HepG2 (cell line): Measurements from ENCODE around the gene TRPM5. TPM values are rescaled to one million over a fixed set of nuclear protein-coding genes. Genes with fewer than 3 reads are reported as not detected.

ENCODE experiments used
- CEBPG ChIP-seq: IDR thresholded peaks from 2 replicates; pipeline ENCODE4 v1.6.1; 2016
- FOXA3 ChIP-seq: IDR thresholded peaks from 2 replicates; pipeline ENCODE4 v1.6.1; 2016; ENCODE audit warnings: missing genetic modification reagents, missing compliant biosample characterization
- IRX3 ChIP-seq: sonication (generic); formaldehyde crosslinking; IDR thresholded peaks from 2 replicates; pipeline ENCODE4 v1.8.1; 2023; ENCODE audit warnings: mild to moderate bottlenecking, low read depth, missing genetic modification reagents, borderline replicate concordance
- KLF9 ChIP-seq: IDR thresholded peaks from 2 replicates; pipeline ENCODE4 v1.6.1; 2016; ENCODE audit warnings: low read depth
- MAFK ChIP-seq, 2 experiments: IDR thresholded peaks in 1 of 2; conservative IDR thresholded peaks in 1 of 2; 2 replicates each; pipeline ENCODE4 v1.6.1; 2011; ENCODE audit warnings: improper control_type of control experiment in 2 of 2, low read length in 2 of 2
- NBN ChIP-seq: fragments of 450-650 bp; conservative IDR thresholded peaks from 2 replicates; pipeline ENCODE4 v1.6.1; 2017
- NR2C2 ChIP-seq: sonication (generic); formaldehyde crosslinking; IDR thresholded peaks from 2 replicates; pipeline ENCODE4 v1.4.0; 2020; ENCODE audit warnings: missing genetic modification reagents, mild to moderate bottlenecking, moderate library complexity, borderline replicate concordance
- NR2F6 ChIP-seq, 2 experiments: IDR thresholded peaks; 2 replicates each; pipeline ENCODE4 v1.6.1; 2016; ENCODE audit warnings: antibody characterized with exemption in 1 of 2, mild to moderate bottlenecking in 1 of 2
- POLR2G ChIP-seq: fragments of 200-400 bp; formaldehyde crosslinking; IDR thresholded peaks from 2 replicates; pipeline ENCODE4 v1.6.1; 2018; ENCODE audit warnings: mild to moderate bottlenecking, low read depth, low read length, moderate library complexity
- RCOR2 ChIP-seq: IDR thresholded peaks from 2 replicates; pipeline ENCODE4 v1.6.1; 2016; ENCODE audit warnings: missing biosample characterization, missing genetic modification reagents
- SMARCC2 ChIP-seq: fragments of 450-650 bp; IDR thresholded peaks from 2 replicates; pipeline ENCODE4 v1.6.1; 2017; ENCODE audit warnings: antibody characterized with exemption, mild to moderate bottlenecking
- TAF15 ChIP-seq: fragments of 200-400 bp; formaldehyde crosslinking; IDR thresholded peaks from one replicate; pipeline ENCODE4 v1.6.1; 2018; ENCODE audit warnings: mild to moderate bottlenecking, low read depth, low read length; ENCODE audit not compliant: poor library complexity, severe bottlenecking
- ZBTB3 ChIP-seq: sonication (generic); formaldehyde crosslinking; IDR thresholded peaks from 2 replicates; pipeline ENCODE4 v1.4.0; 2020; ENCODE audit warnings: low read depth, mild to moderate bottlenecking, moderate library complexity, missing genetic modification reagents, borderline replicate concordance
- ZEB1 ChIP-seq: IDR thresholded peaks from 2 replicates; pipeline ENCODE4 v1.6.1; 2012; ENCODE audit warnings: mild to moderate bottlenecking, low read depth, inconsistent platforms; ENCODE audit not compliant: insufficient replicate concordance
- ZNF296 ChIP-seq: sonication (generic); formaldehyde crosslinking; conservative IDR thresholded peaks from 2 replicates; pipeline ENCODE4 v1.5.0; 2020; ENCODE audit warnings: mild to moderate bottlenecking, missing genetic modification reagents
- ZNF430 ChIP-seq: sonication (generic); formaldehyde crosslinking; IDR thresholded peaks from 2 replicates; pipeline ENCODE4 v1.9.0; 2021; ENCODE audit warnings: mild to moderate bottlenecking, missing genetic modification reagents
- ZNF776 ChIP-seq: sonication (generic); formaldehyde crosslinking; IDR thresholded peaks from 2 replicates; pipeline ENCODE4 v1.4.0; 2020; ENCODE audit warnings: mild to moderate bottlenecking, missing genetic modification reagents
- ZNF841 ChIP-seq: sonication (generic); formaldehyde crosslinking; IDR thresholded peaks from 2 replicates; pipeline ENCODE4 v1.8.1; 2023; ENCODE audit warnings: missing genetic modification reagents, borderline replicate concordance
- polyA plus RNA-seq, 8 experiments: library from polyadenylated mRNA; depleted of rRNA in 3 of 8; stranded (reverse) in 7 of 8; unstranded in 1 of 8; fragments of >200 nt; fragmentation: Illumina TruSeq in 4 of 8; extraction: Trizol in 4 of 8; gene quantifications; 2 replicates each; pipeline versions ENCODE4 v1.2.1 to v1.2.3, GENCODE V29; 2011 to 2016; ENCODE audit warnings: low read depth in 4 of 8, missing spikeins in 1 of 8, mixed read lengths in 1 of 8; ENCODE audit not compliant: insufficient read depth in 1 of 8
- total RNA-seq, 5 experiments: library from RNA; depleted of rRNA; stranded (reverse); fragments of >200 nt; fragmentation: Illumina TruSeq; extraction: Trizol; gene quantifications; 2 replicates each; pipeline ENCODE4 v1.2.3, GENCODE V29; 2016; ENCODE audit warnings: low read depth in 1 of 5
- TF ChIP-seq, protein P1 (sequence below): sonication (generic); formaldehyde crosslinking; IDR thresholded peaks from 2 replicates; pipeline ENCODE4; 2020; ENCODE audit warnings: missing genetic modification reagents, mild to moderate bottlenecking, borderline replicate concordance
- TF ChIP-seq, protein P2 (sequence below): sonication (generic); formaldehyde crosslinking; conservative IDR thresholded peaks from 2 replicates; pipeline ENCODE4 v1.5.0; 2020; ENCODE audit warnings: missing genetic modification reagents
- TF ChIP-seq, protein P3 (sequence below): sonication (generic); formaldehyde crosslinking; IDR thresholded peaks from 2 replicates; pipeline ENCODE4 v1.5.1; 2020; ENCODE audit warnings: missing genetic modification reagents, mild to moderate bottlenecking, borderline replicate concordance

TRPM5 gene
- total and polyA plus RNA-seq, 2 of the 13 experiments (the other 11 are each of a cell fraction or from before 2014, with no cell fraction given), result 0.12 TPM; not detected in 1

DNA sequence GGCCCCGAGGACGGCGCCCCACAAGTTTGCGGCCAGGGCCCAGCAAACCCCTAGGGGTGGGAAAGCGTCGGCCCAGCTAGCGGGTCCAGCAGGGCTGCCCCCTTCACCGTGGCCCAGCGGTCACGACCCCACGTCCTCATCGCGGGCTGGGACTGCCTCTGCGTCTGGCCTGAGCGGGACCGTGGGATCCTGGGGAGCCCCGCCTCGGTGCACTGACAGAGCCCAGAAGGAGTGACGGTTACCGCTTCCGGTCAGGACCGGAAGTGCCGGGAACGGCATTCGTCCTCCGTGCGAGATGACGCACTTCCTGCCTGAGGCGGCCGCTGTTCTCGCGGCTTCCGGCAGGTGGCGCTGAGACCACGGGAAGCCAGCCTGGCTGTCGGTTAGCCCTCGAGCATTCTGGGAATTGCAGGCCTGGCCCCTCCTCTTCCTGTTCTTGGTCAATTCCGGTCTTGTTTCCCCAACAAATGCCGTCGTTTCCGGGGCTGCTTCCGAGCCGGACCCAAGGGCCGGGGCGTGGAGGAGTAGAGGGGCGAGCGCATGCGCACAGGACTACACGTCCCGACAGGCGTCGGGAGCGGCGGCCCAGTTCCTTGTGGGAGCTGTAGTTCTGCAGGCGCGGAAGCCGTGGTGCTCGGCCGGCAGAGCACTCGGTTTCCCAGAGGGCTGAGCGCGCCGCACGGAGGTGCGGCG, 44.1 kb downstream of the TRPM5 start, which contains the start of gene TSSC4 (continued):
- TF ChIP-seq, protein P1, sequence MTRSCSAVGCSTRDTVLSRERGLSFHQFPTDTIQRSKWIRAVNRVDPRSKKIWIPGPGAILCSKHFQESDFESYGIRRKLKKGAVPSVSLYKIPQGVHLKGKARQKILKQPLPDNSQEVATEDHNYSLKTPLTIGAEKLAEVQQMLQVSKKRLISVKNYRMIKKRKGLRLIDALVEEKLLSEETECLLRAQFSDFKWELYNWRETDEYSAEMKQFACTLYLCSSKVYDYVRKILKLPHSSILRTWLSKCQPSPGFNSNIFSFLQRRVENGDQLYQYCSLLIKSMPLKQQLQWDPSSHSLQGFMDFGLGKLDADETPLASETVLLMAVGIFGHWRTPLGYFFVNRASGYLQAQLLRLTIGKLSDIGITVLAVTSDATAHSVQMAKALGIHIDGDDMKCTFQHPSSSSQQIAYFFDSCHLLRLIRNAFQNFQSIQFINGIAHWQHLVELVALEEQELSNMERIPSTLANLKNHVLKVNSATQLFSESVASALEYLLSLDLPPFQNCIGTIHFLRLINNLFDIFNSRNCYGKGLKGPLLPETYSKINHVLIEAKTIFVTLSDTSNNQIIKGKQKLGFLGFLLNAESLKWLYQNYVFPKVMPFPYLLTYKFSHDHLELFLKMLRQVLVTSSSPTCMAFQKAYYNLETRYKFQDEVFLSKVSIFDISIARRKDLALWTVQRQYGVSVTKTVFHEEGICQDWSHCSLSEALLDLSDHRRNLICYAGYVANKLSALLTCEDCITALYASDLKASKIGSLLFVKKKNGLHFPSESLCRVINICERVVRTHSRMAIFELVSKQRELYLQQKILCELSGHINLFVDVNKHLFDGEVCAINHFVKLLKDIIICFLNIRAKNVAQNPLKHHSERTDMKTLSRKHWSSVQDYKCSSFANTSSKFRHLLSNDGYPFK (CRISPR knock-in tag), result peak; percentile 97
- no peak for TF ChIP-seq NR2F6 (IDR thresholded peaks at IDR 0.05)
- TF ChIP-seq NR2F6 (CRISPR knock-in tag; IDR thresholded peaks at IDR 0.05), result 0 out of 2 replicates have a peak, but pooled peaks have one; percentile 27
- no peak for TF ChIP-seq SMARCC2
- TF ChIP-seq TAF15, result no peak
- TF ChIP-seq ZNF776 (CRISPR knock-in tag), result peak; percentile 90
- TF ChIP-seq NR2C2 (CRISPR knock-in tag), result peak; percentile 86
- peak; percentile 70 for TF ChIP-seq CEBPG
- no peak for TF ChIP-seq RCOR2 (CRISPR knock-in tag)
- no peak for TF ChIP-seq ZEB1
- TF ChIP-seq POLR2G, result peak; percentile 87
- no peak for TF ChIP-seq ZNF841 (CRISPR knock-in tag)
- TF ChIP-seq NBN, result no peak
- TF ChIP-seq, protein P2, sequence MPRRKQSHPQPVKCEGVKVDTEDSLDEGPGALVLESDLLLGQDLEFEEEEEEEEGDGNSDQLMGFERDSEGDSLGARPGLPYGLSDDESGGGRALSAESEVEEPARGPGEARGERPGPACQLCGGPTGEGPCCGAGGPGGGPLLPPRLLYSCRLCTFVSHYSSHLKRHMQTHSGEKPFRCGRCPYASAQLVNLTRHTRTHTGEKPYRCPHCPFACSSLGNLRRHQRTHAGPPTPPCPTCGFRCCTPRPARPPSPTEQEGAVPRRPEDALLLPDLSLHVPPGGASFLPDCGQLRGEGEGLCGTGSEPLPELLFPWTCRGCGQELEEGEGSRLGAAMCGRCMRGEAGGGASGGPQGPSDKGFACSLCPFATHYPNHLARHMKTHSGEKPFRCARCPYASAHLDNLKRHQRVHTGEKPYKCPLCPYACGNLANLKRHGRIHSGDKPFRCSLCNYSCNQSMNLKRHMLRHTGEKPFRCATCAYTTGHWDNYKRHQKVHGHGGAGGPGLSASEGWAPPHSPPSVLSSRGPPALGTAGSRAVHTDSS, result peak; percentile 96; the same call in 1 of the 2 replicates
- TF ChIP-seq, protein P3, sequence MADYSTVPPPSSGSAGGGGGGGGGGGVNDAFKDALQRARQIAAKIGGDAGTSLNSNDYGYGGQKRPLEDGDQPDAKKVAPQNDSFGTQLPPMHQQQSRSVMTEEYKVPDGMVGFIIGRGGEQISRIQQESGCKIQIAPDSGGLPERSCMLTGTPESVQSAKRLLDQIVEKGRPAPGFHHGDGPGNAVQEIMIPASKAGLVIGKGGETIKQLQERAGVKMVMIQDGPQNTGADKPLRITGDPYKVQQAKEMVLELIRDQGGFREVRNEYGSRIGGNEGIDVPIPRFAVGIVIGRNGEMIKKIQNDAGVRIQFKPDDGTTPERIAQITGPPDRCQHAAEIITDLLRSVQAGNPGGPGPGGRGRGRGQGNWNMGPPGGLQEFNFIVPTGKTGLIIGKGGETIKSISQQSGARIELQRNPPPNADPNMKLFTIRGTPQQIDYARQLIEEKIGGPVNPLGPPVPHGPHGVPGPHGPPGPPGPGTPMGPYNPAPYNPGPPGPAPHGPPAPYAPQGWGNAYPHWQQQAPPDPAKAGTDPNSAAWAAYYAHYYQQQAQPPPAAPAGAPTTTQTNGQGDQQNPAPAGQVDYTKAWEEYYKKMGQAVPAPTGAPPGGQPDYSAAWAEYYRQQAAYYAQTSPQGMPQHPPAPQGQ, result 0 out of 2 replicates have a peak, but pooled peaks have one; percentile 14
- no peak; the same call in none of the 2 replicates for TF ChIP-seq KLF9 (CRISPR knock-in tag)
- TF ChIP-seq ZNF296 (CRISPR knock-in tag), result no peak
- peak; percentile 80; the same call in 1 of the 2 replicates for TF ChIP-seq ZNF430 (CRISPR knock-in tag)
- 0 out of 2 replicates have a peak, but pooled peaks have one; percentile 7 for TF ChIP-seq ZBTB3 (CRISPR knock-in tag)
- TF ChIP-seq IRX3, result peak; percentile 35; the same call in 1 of the 2 replicates
- TF ChIP-seq MAFK (conservative IDR thresholded peaks at IDR 0.05 in 1 of 2, IDR thresholded peaks at IDR 0.05 in 1 of 2; ENCODE audit: low read length in 2 of 2), result no peak
- peak; percentile 73 for TF ChIP-seq FOXA3
